Gastroesophageal sphincter (tissue), 3 donors: ENCODE results near the gene ZNF544.
A peak's percentile ranks its signal among the peaks of the same experiment; 100 is the strongest.

Source experiments
- CTCF ChIP-seq, 4 experiments: fragments of 200-600 bp in 2 of 4; fragments of 450-650 bp in 2 of 4; sonication (generic) in 1 of 4; IDR thresholded peaks; one replicate each; pipeline ENCODE4 v1.5.1; 2017 to 2019; ENCODE audit warnings: antibody characterized with exemption in 4 of 4, mild to moderate bottlenecking in 2 of 4, moderate library complexity in 2 of 4
- POLR2A ChIP-seq, 2 donors: fragments of 450-650 bp; IDR thresholded peaks; one replicate each; pipeline ENCODE4 v1.6.1; 2017; ENCODE audit warnings: antibody characterized with exemption in 2 of 2, mild to moderate bottlenecking in 2 of 2, moderate library complexity in 1 of 2
- POLR2AphosphoS5 ChIP-seq: sonication (generic); formaldehyde crosslinking; IDR thresholded peaks from one replicate; pipeline ENCODE4 v1.6.1; 2017; ENCODE audit warnings: antibody characterized with exemption

- TF ChIP-seq CTCF (IDR thresholded peaks at IDR 0.05): no peak
- peak; percentile 75 to 90 for TF ChIP-seq POLR2A (IDR thresholded peaks at IDR 0.05)
- TF ChIP-seq POLR2AphosphoS5: peak; percentile 61
Measured at GRCh38 chr19:58182989-58183816, 45.5 kb upstream of the ZNF544 start, which contains the start of gene ZNF274.
